ENCODE measurements around the gene SNRPB. TPM values are rescaled to one million over a fixed set of nuclear protein-coding genes. Genes with fewer than 3 reads are reported as not detected.

The SNRPB gene
- total and polyA plus RNA-seq, 2 donors (not counting 1 experiment from before 2014, with no cell fraction given) = 78.9 to 104 TPM

GRCh38 chr20:2462484-2462883, 8.1 kb downstream of the SNRPB start:
- Histone ChIP-seq H3K79me2 (ENCODE audit: control insufficient read depth, insufficient read depth, low read length) (peaks cover 23% of the 10 kb centered on the region), H3K36me3 (ENCODE audit: control insufficient read depth, insufficient read depth, low read length) (peaks cover 22% of the 10 kb centered on the region), H3K9me3 (ENCODE audit: control insufficient read depth, insufficient read depth, low read depth, low read length) (no peaks in the 10 kb centered on the region), H2AFZ (ENCODE audit: low read length) (no peak overlapping the region), H3K4me1 (ENCODE audit: control insufficient read depth, extremely low read depth, insufficient read depth, low read length) (no peaks in the 10 kb centered on the region), H3K27ac (ENCODE audit: insufficient read depth, low read length) (no peak overlapping the region), H3K9ac (ENCODE audit: insufficient read depth, low read length) (no peak overlapping the region), H3K4me2 (ENCODE audit: extremely low read depth, insufficient read depth, low read length) (no peak overlapping the region), H3K27me3 (ENCODE audit: control insufficient read depth, insufficient read depth, low read length) (no peaks in the 10 kb centered on the region), H3K4me3 (replicated peaks in 1 of 4; ENCODE audit: control extremely low read depth in 1 of 4, insufficient read depth in 1 of 4, low read depth in 3 of 4, low read length in 4 of 4) (no peak overlapping the region), H4K20me1 (ENCODE audit: control insufficient read depth, extremely low read depth, insufficient read depth, low read length) (peaks cover 2% of the 10 kb centered on the region)
- TF ChIP-seq, protein P1, sequence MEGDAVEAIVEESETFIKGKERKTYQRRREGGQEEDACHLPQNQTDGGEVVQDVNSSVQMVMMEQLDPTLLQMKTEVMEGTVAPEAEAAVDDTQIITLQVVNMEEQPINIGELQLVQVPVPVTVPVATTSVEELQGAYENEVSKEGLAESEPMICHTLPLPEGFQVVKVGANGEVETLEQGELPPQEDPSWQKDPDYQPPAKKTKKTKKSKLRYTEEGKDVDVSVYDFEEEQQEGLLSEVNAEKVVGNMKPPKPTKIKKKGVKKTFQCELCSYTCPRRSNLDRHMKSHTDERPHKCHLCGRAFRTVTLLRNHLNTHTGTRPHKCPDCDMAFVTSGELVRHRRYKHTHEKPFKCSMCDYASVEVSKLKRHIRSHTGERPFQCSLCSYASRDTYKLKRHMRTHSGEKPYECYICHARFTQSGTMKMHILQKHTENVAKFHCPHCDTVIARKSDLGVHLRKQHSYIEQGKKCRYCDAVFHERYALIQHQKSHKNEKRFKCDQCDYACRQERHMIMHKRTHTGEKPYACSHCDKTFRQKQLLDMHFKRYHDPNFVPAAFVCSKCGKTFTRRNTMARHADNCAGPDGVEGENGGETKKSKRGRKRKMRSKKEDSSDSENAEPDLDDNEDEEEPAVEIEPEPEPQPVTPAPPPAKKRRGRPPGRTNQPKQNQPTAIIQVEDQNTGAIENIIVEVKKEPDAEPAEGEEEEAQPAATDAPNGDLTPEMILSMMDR (conservative IDR thresholded peaks at IDR 0.05 in 1 of 2, IDR thresholded peaks at IDR 0.05 in 1 of 2; ENCODE audit: low read depth in 1 of 2, low read length in 2 of 2) = no peak
- no peak for TF ChIP-seq EZH2 (IDR thresholded peaks at IDR 0.05; ENCODE audit: low read length, missing control alignments)
- no peak for DNase-seq (ENCODE audit: low read depth in 2 of 2)

- Histone ChIP-seq H4K20me1 (ENCODE audit: control insufficient read depth, extremely low read depth, insufficient read depth, low read length) (no peaks in the 10 kb centered on the region), H2AFZ (ENCODE audit: low read length) (no peak overlapping the region), H3K27ac (ENCODE audit: insufficient read depth, low read length) (no peak overlapping the region), H3K4me1 (ENCODE audit: control insufficient read depth, extremely low read depth, insufficient read depth, low read length) (no peaks in the 10 kb centered on the region), H3K27me3 (ENCODE audit: control insufficient read depth, insufficient read depth, low read length) (no peaks in the 10 kb centered on the region), H3K9me3 (ENCODE audit: control insufficient read depth, insufficient read depth, low read depth, low read length) (no peaks in the 10 kb centered on the region), H3K9ac (ENCODE audit: insufficient read depth, low read length) (no peak overlapping the region), H3K36me3 (ENCODE audit: control insufficient read depth, insufficient read depth, low read length) (peaks cover 19% of the 10 kb centered on the region), H3K4me3 (replicated peaks in 1 of 4; ENCODE audit: control extremely low read depth in 1 of 4, insufficient read depth in 1 of 4, low read depth in 3 of 4, low read length in 4 of 4) (no peak overlapping the region), H3K79me2 (ENCODE audit: control insufficient read depth, insufficient read depth, low read length) (peaks cover 8% of the 10 kb centered on the region), H3K4me2 (ENCODE audit: extremely low read depth, insufficient read depth, low read length) (no peak overlapping the region)
- no peak for DNase-seq (ENCODE audit: low read depth in 2 of 2)
- TF ChIP-seq, protein P1 (conservative IDR thresholded peaks at IDR 0.05 in 1 of 2, IDR thresholded peaks at IDR 0.05 in 1 of 2; ENCODE audit: low read depth in 1 of 2, low read length in 2 of 2) = no peak
Observed at GRCh38 chr20:2460752-2461424, 9.7 kb downstream of the SNRPB start.

- DNase-seq (ENCODE audit: low read depth in 2 of 2) = no peak
- Histone ChIP-seq H3K27ac (ENCODE audit: insufficient read depth, low read length) (no peak overlapping the region), H3K9me3 (ENCODE audit: control insufficient read depth, insufficient read depth, low read depth, low read length) (no peaks in the 10 kb centered on the region), H3K9ac (ENCODE audit: insufficient read depth, low read length) (no peak overlapping the region), H3K4me2 (ENCODE audit: extremely low read depth, insufficient read depth, low read length) (no peak overlapping the region), H3K4me3 (replicated peaks in 1 of 4; ENCODE audit: control extremely low read depth in 1 of 4, insufficient read depth in 1 of 4, low read depth in 3 of 4, low read length in 4 of 4) (no peak overlapping the region), H3K79me2 (ENCODE audit: control insufficient read depth, insufficient read depth, low read length) (peaks cover 4% of the 10 kb centered on the region), H3K27me3 (ENCODE audit: control insufficient read depth, insufficient read depth, low read length) (no peaks in the 10 kb centered on the region), H2AFZ (ENCODE audit: low read length) (no peak overlapping the region), H4K20me1 (ENCODE audit: control insufficient read depth, extremely low read depth, insufficient read depth, low read length) (no peaks in the 10 kb centered on the region), H3K36me3 (ENCODE audit: control insufficient read depth, insufficient read depth, low read length) (peaks cover 15% of the 10 kb centered on the region), H3K4me1 (ENCODE audit: control insufficient read depth, extremely low read depth, insufficient read depth, low read length) (no peaks in the 10 kb centered on the region)
- no peak for TF ChIP-seq EZH2 (IDR thresholded peaks at IDR 0.05; ENCODE audit: low read length, missing control alignments)
- TF ChIP-seq, protein P1 (conservative IDR thresholded peaks at IDR 0.05 in 1 of 2, IDR thresholded peaks at IDR 0.05 in 1 of 2; ENCODE audit: low read depth in 1 of 2, low read length in 2 of 2) = no peak
Observed at GRCh38 chr20:2459981-2460751, 10.4 kb downstream of the SNRPB start.

Measured in fibroblast of lung (primary cell).